Testis (tissue), 3 donors: ENCODE measurements around the gene DAB1. TPM values are rescaled to one million over a fixed set of nuclear protein-coding genes. Genes with fewer than 3 reads are reported as not detected.

Experiments
- DNase-seq: peaks from one replicate; pipeline ENCODE4 v3.0.0-alpha.2; 2019
- H3K27ac ChIP-seq, 2 donors: fragments of 200-600 bp; sonication (generic); one replicate each; pipeline ENCODE4 v1.5.1; 2019
- H3K27me3 ChIP-seq: fragments of 200-600 bp; sonication (generic); one replicate; pipeline ENCODE4 v1.5.1; 2019
- H3K36me3 ChIP-seq: fragments of 200-600 bp; sonication (generic); one replicate; pipeline ENCODE4 v1.5.1; 2017; ENCODE audit warnings: low read depth; ENCODE audit errors: missing control alignments
- H3K4me1 ChIP-seq: fragments of 200-600 bp; sonication (generic); one replicate; pipeline ENCODE4 v1.5.1; 2019
- H3K4me3 ChIP-seq, 2 donors: fragments of 200-600 bp; sonication (generic); one replicate each; pipeline ENCODE4 v1.5.1; 2017 to 2019
- H3K9me3 ChIP-seq: fragments of 200-600 bp; sonication (generic); one replicate; pipeline ENCODE4 v1.5.1; 2017
- POLR2A ChIP-seq: fragments of 450-650 bp; IDR thresholded peaks from one replicate; pipeline ENCODE4 v1.6.1; 2017; ENCODE audit warnings: antibody characterized with exemption, mild to moderate bottlenecking, moderate library complexity
- WGBS, 2 donors: methylation state at CpG; one replicate each; pipeline ENCODE4 v1.1.5; 2018; 5-methylcytosine and 5-hydroxymethylcytosine counted together
- intact Hi-C: fragments of 100-400 bp; cut with DNase I; formaldehyde crosslinking; loops from one replicate; pipeline ENCODE4 v1.15.1; 2023; ENCODE audit warnings: low total_unique reads
- polyA plus RNA-seq: library from polyadenylated mRNA; stranded (reverse); fragments of 350-450 nt; fragmentation: Illumina TruSeq; extraction: RNeasy Lipid Tissue Mini Kit (QIAGEN cat#74804); gene quantifications from one replicate; pipeline ENCODE4 v1.2.3, GENCODE V29; 2014; ENCODE audit warnings: low read depth, low replicate concordance; ENCODE audit not compliant: insufficient read depth
- total RNA-seq, 2 donors: library from RNA; depleted of rRNA; stranded (reverse); fragments of >200 nt; gene quantifications; one replicate each; pipeline ENCODE4 v1.2.3, GENCODE V29; 2016
- TF ChIP-seq, protein P1 (sequence below), 3 experiments: fragments of 450-650 bp in 2 of 3; fragments of 200-600 bp in 1 of 3; sonication (generic) in 1 of 3; IDR thresholded peaks; one replicate each; pipeline ENCODE4 v1.5.1; 2016 to 2019; ENCODE audit warnings: antibody characterized with exemption in 3 of 3, mild to moderate bottlenecking in 2 of 3, moderate library complexity in 1 of 3

DAB1 gene
- total and polyA plus RNA-seq, 3 donors from 2014 or later: 0.79 to 1.7 (median 1.2) TPM

DNA sequence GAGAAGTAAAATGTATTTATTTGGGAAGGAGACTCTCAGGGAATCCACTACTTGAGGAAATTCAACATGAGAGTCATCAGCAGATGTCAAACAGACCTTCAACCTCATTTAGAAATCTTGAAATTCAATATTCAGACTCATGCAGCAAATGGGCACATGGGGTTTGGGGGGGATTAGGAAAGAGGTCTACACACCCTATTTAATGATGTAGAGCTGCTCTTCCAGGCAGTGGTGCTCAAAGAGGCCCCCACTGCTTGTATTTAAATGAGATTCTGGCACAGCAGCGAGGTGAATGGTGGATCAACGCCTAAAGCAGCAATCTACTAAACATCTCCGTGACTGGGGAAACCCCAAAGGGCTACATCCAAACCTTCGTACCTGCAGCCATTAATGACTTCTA is 244.9 kb downstream of the DAB1 start:
- 87 to 92% methylated on average over 4 of the region's 4 CpGs for WGBS, 2 donors
- Histone ChIP-seq H3K27ac (no peak overlapping the region), H3K27me3 (no peaks in the 10 kb centered on the region), H3K4me1 (no peaks in the 10 kb centered on the region), H3K36me3 (no peaks in the 10 kb centered on the region), H3K9me3 (no peaks in the 10 kb centered on the region), H3K4me3 (no peak overlapping the region)
- no peak for DNase-seq
- TF ChIP-seq POLR2A: no peak
- TF ChIP-seq, protein P1, sequence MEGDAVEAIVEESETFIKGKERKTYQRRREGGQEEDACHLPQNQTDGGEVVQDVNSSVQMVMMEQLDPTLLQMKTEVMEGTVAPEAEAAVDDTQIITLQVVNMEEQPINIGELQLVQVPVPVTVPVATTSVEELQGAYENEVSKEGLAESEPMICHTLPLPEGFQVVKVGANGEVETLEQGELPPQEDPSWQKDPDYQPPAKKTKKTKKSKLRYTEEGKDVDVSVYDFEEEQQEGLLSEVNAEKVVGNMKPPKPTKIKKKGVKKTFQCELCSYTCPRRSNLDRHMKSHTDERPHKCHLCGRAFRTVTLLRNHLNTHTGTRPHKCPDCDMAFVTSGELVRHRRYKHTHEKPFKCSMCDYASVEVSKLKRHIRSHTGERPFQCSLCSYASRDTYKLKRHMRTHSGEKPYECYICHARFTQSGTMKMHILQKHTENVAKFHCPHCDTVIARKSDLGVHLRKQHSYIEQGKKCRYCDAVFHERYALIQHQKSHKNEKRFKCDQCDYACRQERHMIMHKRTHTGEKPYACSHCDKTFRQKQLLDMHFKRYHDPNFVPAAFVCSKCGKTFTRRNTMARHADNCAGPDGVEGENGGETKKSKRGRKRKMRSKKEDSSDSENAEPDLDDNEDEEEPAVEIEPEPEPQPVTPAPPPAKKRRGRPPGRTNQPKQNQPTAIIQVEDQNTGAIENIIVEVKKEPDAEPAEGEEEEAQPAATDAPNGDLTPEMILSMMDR (IDR thresholded peaks at IDR 0.05): no peak
- intact Hi-C loops: no loop called here

DNA sequence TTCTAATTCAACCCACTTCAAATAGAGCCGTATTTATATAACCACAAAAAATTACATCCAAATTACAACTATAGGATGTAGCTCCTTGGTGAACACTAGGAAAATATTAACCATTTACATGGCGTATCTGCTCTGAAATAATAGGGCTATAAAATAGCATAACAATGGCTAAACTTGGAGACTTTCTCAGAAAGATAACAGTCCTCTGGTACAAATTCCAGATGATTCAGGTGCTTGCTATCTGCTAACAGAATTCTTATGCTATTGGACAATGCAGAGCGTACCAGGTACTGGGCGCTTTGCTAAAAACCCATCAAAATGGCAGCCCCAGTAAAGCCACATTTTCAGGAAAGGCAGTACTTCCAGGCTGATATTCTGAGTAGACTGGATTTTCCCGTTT is 248.4 kb downstream of the DAB1 start:
- H3K27ac ChIP-seq: no peak overlapping the region
- WGBS, 2 donors: 73 to 86% methylated on average over 5 of the region's 5 CpGs
- no peaks in the 10 kb centered on the region for H3K27me3 ChIP-seq
- H3K9me3 ChIP-seq: no peaks in the 10 kb centered on the region
- DNase-seq: no peak
- no peak overlapping the region for H3K4me3 ChIP-seq
- TF ChIP-seq POLR2A: no peak
- TF ChIP-seq, protein P1 (IDR thresholded peaks at IDR 0.05): no peak
- H3K4me1 ChIP-seq: no peaks in the 10 kb centered on the region
- no peaks in the 10 kb centered on the region for H3K36me3 ChIP-seq
- intact Hi-C loops: no loop called here

DNA sequence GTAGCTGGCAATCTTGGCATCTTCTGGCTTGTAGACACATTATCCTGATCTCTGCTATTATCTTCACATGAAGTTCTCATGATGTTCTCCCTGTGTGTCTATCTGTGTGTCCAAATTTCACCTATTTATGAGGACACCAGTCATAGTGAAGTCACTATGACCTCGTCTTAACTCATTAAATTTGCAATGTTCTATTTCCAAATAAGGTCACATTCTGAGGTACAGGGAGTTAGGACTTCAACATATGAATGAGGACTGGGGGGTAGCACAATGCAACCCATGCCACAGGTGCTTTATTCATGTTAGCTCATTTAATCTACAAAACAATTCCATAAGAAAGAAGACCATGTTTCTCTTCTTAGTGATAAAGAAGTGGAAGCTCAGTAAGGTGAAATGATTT is 251.8 kb downstream of the DAB1 start:
- DNase-seq: no peak
- H3K4me1 ChIP-seq: no peaks in the 10 kb centered on the region
- TF ChIP-seq, protein P1 (IDR thresholded peaks at IDR 0.05): no peak
- TF ChIP-seq POLR2A: no peak
- no peaks in the 10 kb centered on the region for H3K27me3 ChIP-seq
- intact Hi-C loops: no loop called here
- no peak overlapping the region for H3K4me3 ChIP-seq
- 94 to 100% methylated on average over 1 of the region's 1 CpG for WGBS, 2 donors
- no peak overlapping the region for H3K27ac ChIP-seq
- H3K9me3 ChIP-seq: no peaks in the 10 kb centered on the region
- H3K36me3 ChIP-seq: no peaks in the 10 kb centered on the region

DNA sequence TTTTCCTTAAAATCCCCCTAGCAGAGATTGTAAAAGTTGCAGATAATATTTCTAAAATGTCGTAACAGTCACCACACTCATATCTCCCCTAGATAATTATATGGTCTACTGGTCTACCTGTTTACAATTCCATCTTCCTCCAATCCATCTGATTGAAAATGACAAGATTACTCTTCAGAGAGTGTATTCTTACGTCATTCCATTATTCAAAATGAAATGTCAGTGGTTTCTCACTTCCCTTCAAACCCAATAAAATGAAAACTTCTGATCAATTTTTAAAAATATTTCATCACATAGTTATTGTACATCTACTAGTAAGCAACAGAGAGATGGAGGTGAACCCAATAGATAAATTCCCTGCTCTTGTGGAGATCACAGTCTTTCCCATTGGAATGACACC is 255.9 kb downstream of the DAB1 start:
- Histone ChIP-seq H3K4me1 (no peaks in the 10 kb centered on the region), H3K27me3 (no peaks in the 10 kb centered on the region), H3K9me3 (no peaks in the 10 kb centered on the region), H3K27ac (no peak overlapping the region), H3K36me3 (no peaks in the 10 kb centered on the region), H3K4me3 (no peak overlapping the region)
- intact Hi-C loops: no loop called here
- DNase-seq: no peak
- TF ChIP-seq, protein P1 (IDR thresholded peaks at IDR 0.05): no peak
- TF ChIP-seq POLR2A: no peak
- whole genome bisulfite sequencing, 2 donors: 89 to 92% methylated on average over 2 of the region's 2 CpGs

DNA sequence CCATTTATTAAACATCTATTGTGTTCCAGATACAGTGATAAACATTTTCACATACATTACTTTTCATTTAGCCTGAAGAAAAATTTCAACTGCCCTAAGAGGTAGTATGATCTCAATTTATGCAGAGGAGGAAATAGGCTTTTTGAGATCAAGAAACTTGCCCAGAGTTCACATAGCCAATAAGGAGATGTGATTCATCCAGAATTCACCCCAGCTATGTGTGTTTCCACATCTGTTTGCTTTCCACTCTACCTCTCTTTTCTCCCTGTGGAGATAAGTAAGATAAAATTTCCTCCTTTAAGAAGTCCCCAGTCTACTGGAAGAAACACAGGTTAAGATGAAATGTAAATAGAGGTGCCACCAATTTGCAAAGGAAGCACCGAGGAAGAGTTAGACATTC is 258.3 kb downstream of the DAB1 start:
- H3K36me3 ChIP-seq: no peaks in the 10 kb centered on the region
- H3K4me1 ChIP-seq: no peaks in the 10 kb centered on the region
- no peaks in the 10 kb centered on the region for H3K9me3 ChIP-seq
- intact Hi-C loops: no loop called here
- H3K27me3 ChIP-seq: no peaks in the 10 kb centered on the region
- no peak for DNase-seq
- no peak overlapping the region for H3K4me3 ChIP-seq
- no peak for TF ChIP-seq POLR2A
- TF ChIP-seq, protein P1 (IDR thresholded peaks at IDR 0.05): no peak
- 68 to 77% methylated on average over 1 of the region's 1 CpG for WGBS, 2 donors
- no peak overlapping the region for H3K27ac ChIP-seq
